GM23338 (cell line): ENCODE measurements around the gene SLC38A10. TPM values are rescaled to one million over a fixed set of nuclear protein-coding genes. Genes with fewer than 3 reads are reported as not detected.

Experiments used
- ATAC-seq: fragments of 200-7000 bp; cut with Tn5 transposase; 3 replicates; pipeline ENCODE4 v1.9.1; 2020
- DNase-seq: peaks from one replicate; pipeline ENCODE4 v3.0.0-alpha.2; 2015; ENCODE audit warnings: low spot score
- H2AFZ ChIP-seq: fragments of 200-600 bp; sonication (generic); 2 replicates; pipeline ENCODE4 v1.8.0; 2016; ENCODE audit warnings: antibody characterized with exemption, mild to moderate bottlenecking, moderate library complexity
- H3F3A ChIP-seq: fragments of 200-600 bp; sonication (generic); replicated peaks from 2 replicates; pipeline ENCODE4 v1.8.0; 2017; ENCODE audit warnings: antibody characterized with exemption, mixed run types, low read depth
- H3K27ac ChIP-seq: fragments of 200-600 bp; sonication (generic); 2 replicates; pipeline ENCODE4 v1.6.1; 2016; ENCODE audit warnings: low read depth
- H3K27me3 ChIP-seq: fragments of 200-600 bp; sonication (generic); 2 replicates; pipeline ENCODE4 v1.8.0; 2016; ENCODE audit warnings: mild to moderate bottlenecking, mixed run types, moderate library complexity; ENCODE audit not compliant: insufficient read depth
- H3K36me3 ChIP-seq: fragments of 200-600 bp; sonication (generic); 2 replicates; pipeline ENCODE4 v1.8.0; 2016; ENCODE audit warnings: mild to moderate bottlenecking; ENCODE audit not compliant: insufficient read depth
- H3K4me1 ChIP-seq: fragments of 200-600 bp; sonication (generic); 2 replicates; pipeline ENCODE4 v1.8.0; 2016; ENCODE audit warnings: mild to moderate bottlenecking, moderate library complexity; ENCODE audit not compliant: insufficient read depth
- H3K4me2 ChIP-seq: fragments of 200-600 bp; sonication (generic); 2 replicates; pipeline ENCODE4 v1.7.1; 2017; ENCODE audit warnings: mixed run types
- H3K4me3 ChIP-seq: fragments of 200-600 bp; sonication (generic); 2 replicates; pipeline ENCODE4 v1.6.1; 2016; ENCODE audit warnings: mixed run types
- H3K79me2 ChIP-seq: fragments of 200-600 bp; sonication (generic); replicated peaks from 2 replicates; pipeline ENCODE4 v1.8.0; 2017; ENCODE audit warnings: mild to moderate bottlenecking; ENCODE audit not compliant: insufficient read depth
- H3K9me2 ChIP-seq: fragments of 200-600 bp; sonication (generic); 2 replicates; pipeline ENCODE4 v1.8.0; 2017; ENCODE audit not compliant: insufficient read depth
- H4K20me1 ChIP-seq: fragments of 200-600 bp; sonication (generic); replicated peaks from 2 replicates; pipeline ENCODE4 v1.8.0; 2017; ENCODE audit warnings: mild to moderate bottlenecking; ENCODE audit not compliant: insufficient read depth
- H3K27ac Mint-ChIP-seq: 2 replicates; pipeline ENCODE4 v1.8.0; 2020; ENCODE audit warnings: inconsistent platforms, mild to moderate bottlenecking, moderate library complexity, mixed read lengths
- H3K27me3 Mint-ChIP-seq: 3 replicates; pipeline ENCODE4 v1.8.0; 2022; ENCODE audit warnings: low read depth, mild to moderate bottlenecking, moderate library complexity, mixed read lengths, inconsistent platforms; ENCODE audit not compliant: insufficient read depth, poor library complexity
- H3K36me3 Mint-ChIP-seq: 3 replicates; pipeline ENCODE4 v1.8.0; 2021; ENCODE audit warnings: low read depth, mild to moderate bottlenecking, inconsistent platforms, moderate library complexity, mixed read lengths
- H3K4me1 Mint-ChIP-seq: 3 replicates; pipeline ENCODE4 v1.8.0; 2020; ENCODE audit warnings: mild to moderate bottlenecking, inconsistent platforms, mixed read lengths
- H3K4me3 Mint-ChIP-seq: 3 replicates; pipeline ENCODE4 v1.8.0; 2021; ENCODE audit warnings: moderate library complexity, mild to moderate bottlenecking, inconsistent platforms, mixed read lengths
- H3K9me3 Mint-ChIP-seq: 3 replicates; pipeline ENCODE4 v1.8.0; 2020; ENCODE audit warnings: moderate library complexity, mild to moderate bottlenecking, inconsistent platforms, mixed read lengths
- CREB1 ChIP-seq: fragments of 250-450 bp; sonication (Bioruptor Pico); IDR thresholded peaks from 2 replicates; pipeline ENCODE4 v1.5.0; 2020; ENCODE audit warnings: low read depth, mild to moderate bottlenecking, moderate library complexity
- EZH2 ChIP-seq: fragments of 200-600 bp; sonication (generic); IDR thresholded peaks from one replicate; pipeline ENCODE4 v1.8.0; 2017; ENCODE audit warnings: antibody characterized with exemption, mild to moderate bottlenecking, low read depth; ENCODE audit not compliant: unreplicated experiment
- EZH2phosphoT487 ChIP-seq: fragments of 200-600 bp; sonication (generic); IDR thresholded peaks from one replicate; pipeline ENCODE4 v1.8.1; 2018; ENCODE audit warnings: antibody characterized with exemption; ENCODE audit not compliant: unreplicated experiment
- POLR2AphosphoS5 ChIP-seq: IDR thresholded peaks from 2 replicates; pipeline ENCODE4 v1.6.1; 2016; ENCODE audit warnings: antibody characterized with exemption, low read depth
- ZNF114 ChIP-seq: fragments of 250-450 bp; sonication (Bioruptor Pico); IDR thresholded peaks from 2 replicates; pipeline ENCODE4 v1.5.0; 2020; ENCODE audit warnings: mild to moderate bottlenecking, moderate library complexity
- polyA plus RNA-seq: library from polyadenylated mRNA; unstranded; fragments of >200 nt; fragmentation: Nextera tagmentation; extraction: Ambion mirVana; gene quantifications from 2 replicates; pipeline ENCODE4 v1.2.1, GENCODE V29; 2016
- total RNA-seq: library from RNA; depleted of rRNA; stranded (reverse); fragments of >200 nt; shearing (Covaris generic); gene quantifications from 2 replicates; pipeline ENCODE4 v1.2.3, GENCODE V29; 2014
- TF ChIP-seq, protein P1 (sequence below): IDR thresholded peaks from one replicate; pipeline ENCODE4 v1.6.1; 2018; ENCODE audit warnings: antibody characterized with exemption; ENCODE audit not compliant: unreplicated experiment
- TF ChIP-seq, protein P2 (sequence below): IDR thresholded peaks from 2 replicates; pipeline ENCODE4 v1.6.1; 2016; ENCODE audit warnings: antibody characterized with exemption
- TF ChIP-seq, protein P3 (sequence below): fragments of 250-450 bp; sonication (Bioruptor Pico); IDR thresholded peaks from 2 replicates; pipeline ENCODE4 v1.5.0; 2020; ENCODE audit warnings: mild to moderate bottlenecking, moderate library complexity

SLC38A10 gene
- total and polyA plus RNA-seq, 2 experiments from 2014 or later, result 17.1 to 55.8 TPM

DNA sequence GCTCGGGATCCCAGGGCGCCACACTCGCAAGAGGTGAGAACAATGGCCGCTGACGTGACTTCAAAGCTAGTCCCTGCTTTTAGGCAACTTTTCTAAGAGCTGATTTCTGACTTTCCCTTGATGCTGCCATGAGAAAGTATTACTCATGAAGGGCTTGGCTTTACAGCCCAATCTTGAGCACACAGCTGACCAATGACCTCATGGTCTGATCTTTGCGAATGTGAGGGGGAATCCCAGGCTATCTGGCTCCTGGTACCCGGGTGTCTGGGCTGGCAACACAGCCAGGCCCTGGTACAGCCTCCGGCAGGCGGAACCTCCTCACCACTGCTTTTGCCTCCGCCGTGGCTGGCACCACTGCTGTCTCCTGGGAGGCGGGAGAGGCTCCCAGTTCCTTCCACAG lies 38.5 kb downstream of the SLC38A10 start:
- peaks cover 3% of the 10 kb centered on the region; the same call in 1 of the 2 replicates for H3K4me1 ChIP-seq
- no peak overlapping the region for H3K27ac ChIP-seq
- H3K79me2 ChIP-seq, result no peaks in the 10 kb centered on the region
- Mint-ChIP-seq H3K27me3 (peaks cover 18% of the 10 kb centered on the region), H3K4me1 (peaks cover 20% of the 10 kb centered on the region), H3K4me3 (no peak overlapping the region), H3K9me3 (no peaks in the 10 kb centered on the region), H3K27ac (no peak overlapping the region), H3K36me3 (no peaks in the 10 kb centered on the region; the same call in 2 of the 3 replicates)
- H3K4me3 ChIP-seq, result no peak overlapping the region
- no peaks in the 10 kb centered on the region for H3K36me3 ChIP-seq
- TF ChIP-seq, protein P1, sequence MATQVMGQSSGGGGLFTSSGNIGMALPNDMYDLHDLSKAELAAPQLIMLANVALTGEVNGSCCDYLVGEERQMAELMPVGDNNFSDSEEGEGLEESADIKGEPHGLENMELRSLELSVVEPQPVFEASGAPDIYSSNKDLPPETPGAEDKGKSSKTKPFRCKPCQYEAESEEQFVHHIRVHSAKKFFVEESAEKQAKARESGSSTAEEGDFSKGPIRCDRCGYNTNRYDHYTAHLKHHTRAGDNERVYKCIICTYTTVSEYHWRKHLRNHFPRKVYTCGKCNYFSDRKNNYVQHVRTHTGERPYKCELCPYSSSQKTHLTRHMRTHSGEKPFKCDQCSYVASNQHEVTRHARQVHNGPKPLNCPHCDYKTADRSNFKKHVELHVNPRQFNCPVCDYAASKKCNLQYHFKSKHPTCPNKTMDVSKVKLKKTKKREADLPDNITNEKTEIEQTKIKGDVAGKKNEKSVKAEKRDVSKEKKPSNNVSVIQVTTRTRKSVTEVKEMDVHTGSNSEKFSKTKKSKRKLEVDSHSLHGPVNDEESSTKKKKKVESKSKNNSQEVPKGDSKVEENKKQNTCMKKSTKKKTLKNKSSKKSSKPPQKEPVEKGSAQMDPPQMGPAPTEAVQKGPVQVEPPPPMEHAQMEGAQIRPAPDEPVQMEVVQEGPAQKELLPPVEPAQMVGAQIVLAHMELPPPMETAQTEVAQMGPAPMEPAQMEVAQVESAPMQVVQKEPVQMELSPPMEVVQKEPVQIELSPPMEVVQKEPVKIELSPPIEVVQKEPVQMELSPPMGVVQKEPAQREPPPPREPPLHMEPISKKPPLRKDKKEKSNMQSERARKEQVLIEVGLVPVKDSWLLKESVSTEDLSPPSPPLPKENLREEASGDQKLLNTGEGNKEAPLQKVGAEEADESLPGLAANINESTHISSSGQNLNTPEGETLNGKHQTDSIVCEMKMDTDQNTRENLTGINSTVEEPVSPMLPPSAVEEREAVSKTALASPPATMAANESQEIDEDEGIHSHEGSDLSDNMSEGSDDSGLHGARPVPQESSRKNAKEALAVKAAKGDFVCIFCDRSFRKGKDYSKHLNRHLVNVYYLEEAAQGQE, result no peak
- no peak for TF ChIP-seq EZH2
- TF ChIP-seq, protein P2, sequence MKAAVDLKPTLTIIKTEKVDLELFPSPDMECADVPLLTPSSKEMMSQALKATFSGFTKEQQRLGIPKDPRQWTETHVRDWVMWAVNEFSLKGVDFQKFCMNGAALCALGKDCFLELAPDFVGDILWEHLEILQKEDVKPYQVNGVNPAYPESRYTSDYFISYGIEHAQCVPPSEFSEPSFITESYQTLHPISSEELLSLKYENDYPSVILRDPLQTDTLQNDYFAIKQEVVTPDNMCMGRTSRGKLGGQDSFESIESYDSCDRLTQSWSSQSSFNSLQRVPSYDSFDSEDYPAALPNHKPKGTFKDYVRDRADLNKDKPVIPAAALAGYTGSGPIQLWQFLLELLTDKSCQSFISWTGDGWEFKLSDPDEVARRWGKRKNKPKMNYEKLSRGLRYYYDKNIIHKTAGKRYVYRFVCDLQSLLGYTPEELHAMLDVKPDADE, result no peak
- TF ChIP-seq POLR2AphosphoS5, result no peak
- TF ChIP-seq EZH2phosphoT487, result no peak
- no peak for TF ChIP-seq CREB1 (CRISPR knock-in tag)
- TF ChIP-seq, protein P3, sequence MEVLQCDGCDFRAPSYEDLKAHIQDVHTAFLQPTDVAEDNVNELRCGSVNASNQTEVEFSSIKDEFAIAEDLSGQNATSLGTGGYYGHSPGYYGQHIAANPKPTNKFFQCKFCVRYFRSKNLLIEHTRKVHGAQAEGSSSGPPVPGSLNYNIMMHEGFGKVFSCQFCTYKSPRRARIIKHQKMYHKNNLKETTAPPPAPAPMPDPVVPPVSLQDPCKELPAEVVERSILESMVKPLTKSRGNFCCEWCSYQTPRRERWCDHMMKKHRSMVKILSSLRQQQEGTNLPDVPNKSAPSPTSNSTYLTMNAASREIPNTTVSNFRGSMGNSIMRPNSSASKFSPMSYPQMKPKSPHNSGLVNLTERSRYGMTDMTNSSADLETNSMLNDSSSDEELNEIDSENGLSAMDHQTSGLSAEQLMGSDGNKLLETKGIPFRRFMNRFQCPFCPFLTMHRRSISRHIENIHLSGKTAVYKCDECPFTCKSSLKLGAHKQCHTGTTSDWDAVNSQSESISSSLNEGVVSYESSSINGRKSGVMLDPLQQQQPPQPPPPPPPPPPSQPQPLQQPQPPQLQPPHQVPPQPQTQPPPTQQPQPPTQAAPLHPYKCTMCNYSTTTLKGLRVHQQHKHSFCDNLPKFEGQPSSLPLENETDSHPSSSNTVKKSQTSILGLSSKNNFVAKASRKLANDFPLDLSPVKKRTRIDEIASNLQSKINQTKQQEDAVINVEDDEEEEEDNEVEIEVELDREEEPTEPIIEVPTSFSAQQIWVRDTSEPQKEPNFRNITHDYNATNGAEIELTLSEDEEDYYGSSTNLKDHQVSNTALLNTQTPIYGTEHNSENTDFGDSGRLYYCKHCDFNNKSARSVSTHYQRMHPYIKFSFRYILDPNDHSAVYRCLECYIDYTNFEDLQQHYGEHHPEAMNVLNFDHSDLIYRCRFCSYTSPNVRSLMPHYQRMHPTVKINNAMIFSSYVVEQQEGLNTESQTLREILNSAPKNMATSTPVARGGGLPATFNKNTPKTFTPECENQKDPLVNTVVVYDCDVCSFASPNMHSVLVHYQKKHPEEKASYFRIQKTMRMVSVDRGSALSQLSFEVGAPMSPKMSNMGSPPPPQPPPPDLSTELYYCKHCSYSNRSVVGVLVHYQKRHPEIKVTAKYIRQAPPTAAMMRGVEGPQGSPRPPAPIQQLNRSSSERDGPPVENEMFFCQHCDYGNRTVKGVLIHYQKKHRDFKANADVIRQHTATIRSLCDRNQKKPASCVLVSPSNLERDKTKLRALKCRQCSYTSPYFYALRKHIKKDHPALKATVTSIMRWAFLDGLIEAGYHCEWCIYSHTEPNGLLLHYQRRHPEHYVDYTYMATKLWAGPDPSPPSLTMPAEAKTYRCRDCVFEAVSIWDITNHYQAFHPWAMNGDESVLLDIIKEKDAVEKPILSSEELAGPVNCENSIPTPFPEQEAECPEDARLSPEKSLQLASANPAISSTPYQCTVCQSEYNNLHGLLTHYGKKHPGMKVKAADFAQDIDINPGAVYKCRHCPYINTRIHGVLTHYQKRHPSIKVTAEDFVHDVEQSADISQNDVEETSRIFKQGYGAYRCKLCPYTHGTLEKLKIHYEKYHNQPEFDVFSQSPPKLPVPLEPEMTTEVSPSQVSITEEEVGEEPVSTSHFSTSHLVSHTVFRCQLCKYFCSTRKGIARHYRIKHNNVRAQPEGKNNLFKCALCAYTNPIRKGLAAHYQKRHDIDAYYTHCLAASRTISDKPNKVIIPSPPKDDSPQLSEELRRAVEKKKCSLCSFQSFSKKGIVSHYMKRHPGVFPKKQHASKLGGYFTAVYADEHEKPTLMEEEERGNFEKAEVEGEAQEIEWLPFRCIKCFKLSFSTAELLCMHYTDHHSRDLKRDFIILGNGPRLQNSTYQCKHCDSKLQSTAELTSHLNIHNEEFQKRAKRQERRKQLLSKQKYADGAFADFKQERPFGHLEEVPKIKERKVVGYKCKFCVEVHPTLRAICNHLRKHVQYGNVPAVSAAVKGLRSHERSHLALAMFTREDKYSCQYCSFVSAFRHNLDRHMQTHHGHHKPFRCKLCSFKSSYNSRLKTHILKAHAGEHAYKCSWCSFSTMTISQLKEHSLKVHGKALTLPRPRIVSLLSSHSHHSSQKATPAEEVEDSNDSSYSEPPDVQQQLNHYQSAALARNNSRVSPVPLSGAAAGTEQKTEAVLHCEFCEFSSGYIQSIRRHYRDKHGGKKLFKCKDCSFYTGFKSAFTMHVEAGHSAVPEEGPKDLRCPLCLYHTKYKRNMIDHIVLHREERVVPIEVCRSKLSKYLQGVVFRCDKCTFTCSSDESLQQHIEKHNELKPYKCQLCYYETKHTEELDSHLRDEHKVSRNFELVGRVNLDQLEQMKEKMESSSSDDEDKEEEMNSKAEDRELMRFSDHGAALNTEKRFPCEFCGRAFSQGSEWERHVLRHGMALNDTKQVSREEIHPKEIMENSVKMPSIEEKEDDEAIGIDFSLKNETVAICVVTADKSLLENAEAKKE (CRISPR knock-in tag), result no peak
- no peak for TF ChIP-seq ZNF114
- ATAC-seq (no peak), DNase-seq (no peak)
- H3K4me2 ChIP-seq, result no peak overlapping the region
- H3K9me2 ChIP-seq, result peaks cover 5% of the 10 kb centered on the region
- no peak overlapping the region for H2AFZ ChIP-seq
- no peaks in the 10 kb centered on the region; the same call in 1 of the 2 replicates for H4K20me1 ChIP-seq
- H3F3A ChIP-seq, result peaks cover 2% of the 10 kb centered on the region; the same call in 1 of the 2 replicates
- H3K27me3 ChIP-seq, result no peaks in the 10 kb centered on the region
